ENCODE results near the gene RBMS3. TPM values are rescaled to one million over a fixed set of nuclear protein-coding genes. Genes with fewer than 3 reads are reported as not detected.
"Not testable (repeated sequence)": the region's sequence is repeated elsewhere in the genome, so short reads cannot be mapped to it uniquely, and the experiment has no call there.

RBMS3 gene
- total RNA-seq, 2 donors from 2014 or later = 31.7 to 45.1 TPM

DNA sequence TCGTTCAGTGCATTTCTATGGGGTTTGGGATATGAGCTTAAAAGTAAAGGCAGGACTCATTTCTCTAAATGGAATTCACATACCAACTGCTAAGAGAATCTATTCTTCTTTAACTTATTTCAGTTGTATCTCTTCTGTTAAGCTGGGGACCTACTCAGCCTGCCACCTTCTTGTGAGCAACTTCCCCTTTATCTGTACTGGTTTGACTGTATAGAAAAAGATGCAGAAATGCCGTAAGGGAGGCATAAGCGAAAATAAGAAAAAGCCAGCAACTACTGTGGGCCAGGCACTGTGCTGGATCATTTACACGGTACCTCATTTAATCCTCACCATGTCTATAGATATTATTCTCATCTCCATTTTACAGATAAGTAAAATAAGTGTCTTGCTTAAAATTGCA, 38.4 kb downstream of the RBMS3 start:
- H3K9me3 ChIP-seq = no peaks in the 10 kb centered on the region
- TF ChIP-seq POLR2AphosphoS5 (IDR thresholded peaks at IDR 0.05) (no peak), POLR2A (IDR thresholded peaks at IDR 0.05) (no peak)
- TF ChIP-seq, protein P1, sequence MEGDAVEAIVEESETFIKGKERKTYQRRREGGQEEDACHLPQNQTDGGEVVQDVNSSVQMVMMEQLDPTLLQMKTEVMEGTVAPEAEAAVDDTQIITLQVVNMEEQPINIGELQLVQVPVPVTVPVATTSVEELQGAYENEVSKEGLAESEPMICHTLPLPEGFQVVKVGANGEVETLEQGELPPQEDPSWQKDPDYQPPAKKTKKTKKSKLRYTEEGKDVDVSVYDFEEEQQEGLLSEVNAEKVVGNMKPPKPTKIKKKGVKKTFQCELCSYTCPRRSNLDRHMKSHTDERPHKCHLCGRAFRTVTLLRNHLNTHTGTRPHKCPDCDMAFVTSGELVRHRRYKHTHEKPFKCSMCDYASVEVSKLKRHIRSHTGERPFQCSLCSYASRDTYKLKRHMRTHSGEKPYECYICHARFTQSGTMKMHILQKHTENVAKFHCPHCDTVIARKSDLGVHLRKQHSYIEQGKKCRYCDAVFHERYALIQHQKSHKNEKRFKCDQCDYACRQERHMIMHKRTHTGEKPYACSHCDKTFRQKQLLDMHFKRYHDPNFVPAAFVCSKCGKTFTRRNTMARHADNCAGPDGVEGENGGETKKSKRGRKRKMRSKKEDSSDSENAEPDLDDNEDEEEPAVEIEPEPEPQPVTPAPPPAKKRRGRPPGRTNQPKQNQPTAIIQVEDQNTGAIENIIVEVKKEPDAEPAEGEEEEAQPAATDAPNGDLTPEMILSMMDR (IDR thresholded peaks at IDR 0.05) = no peak
- H3K27me3 ChIP-seq (replicated peaks; ENCODE audit: insufficient read depth) = no peaks in the 10 kb centered on the region
- peak overlapping the region; percentile 14 to 50 for H3K27ac ChIP-seq
- H3K36me3 ChIP-seq = no peaks in the 10 kb centered on the region
- intact Hi-C loops (cut with DNase I) = loop anchor here (5.0 kb wide), 1 partner anchor 37 kb away; the partner anchor contains the start of gene RBMS3
- WGBS = 79% methylated on average over 4 of the region's 4 CpGs
- H3K4me1 ChIP-seq (replicated peaks) = no peaks in the 10 kb centered on the region
- H3K4me3 ChIP-seq = no peak overlapping the region
- no peak for DNase-seq (ENCODE audit: low spot score)

DNA sequence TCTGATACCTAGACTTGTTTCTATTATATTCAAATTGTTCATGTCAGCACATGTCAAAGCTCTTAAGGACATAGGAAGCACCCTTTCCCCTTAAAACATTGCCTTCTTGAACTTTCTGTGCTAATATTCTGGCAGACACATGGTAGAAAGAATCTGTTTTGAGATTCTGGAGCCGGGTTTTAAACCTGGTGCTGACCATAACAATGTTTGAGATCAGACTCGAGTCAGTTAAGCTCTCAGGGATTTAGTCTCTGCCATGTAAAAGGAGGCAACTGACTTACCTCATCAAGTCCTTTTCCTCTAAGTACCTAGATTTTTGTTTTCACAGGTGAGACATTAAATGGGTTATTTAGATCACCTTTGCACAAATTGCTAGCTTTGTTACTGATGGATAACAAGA, 38.9 kb downstream of the RBMS3 start:
- H3K9me3 ChIP-seq = no peaks in the 10 kb centered on the region
- no peaks in the 10 kb centered on the region for H3K27me3 ChIP-seq (replicated peaks; ENCODE audit: insufficient read depth)
- H3K27ac ChIP-seq = peak overlapping the region; percentile 34 to 50
- no peaks in the 10 kb centered on the region for H3K36me3 ChIP-seq
- H3K4me3 ChIP-seq = no peak overlapping the region
- no peak for DNase-seq (ENCODE audit: low spot score)
- intact Hi-C loops (cut with DNase I) = loop anchor here (5.0 kb wide), 1 partner anchor 37 kb away; the partner anchor contains the start of gene RBMS3
- no peaks in the 10 kb centered on the region for H3K4me1 ChIP-seq (replicated peaks)
- TF ChIP-seq POLR2A (IDR thresholded peaks at IDR 0.05) (no peak), POLR2AphosphoS5 (IDR thresholded peaks at IDR 0.05) (no peak)
- TF ChIP-seq, protein P1 (IDR thresholded peaks at IDR 0.05) = no peak
- WGBS = 21% methylated on average over 2 of the region's 2 CpGs

DNA sequence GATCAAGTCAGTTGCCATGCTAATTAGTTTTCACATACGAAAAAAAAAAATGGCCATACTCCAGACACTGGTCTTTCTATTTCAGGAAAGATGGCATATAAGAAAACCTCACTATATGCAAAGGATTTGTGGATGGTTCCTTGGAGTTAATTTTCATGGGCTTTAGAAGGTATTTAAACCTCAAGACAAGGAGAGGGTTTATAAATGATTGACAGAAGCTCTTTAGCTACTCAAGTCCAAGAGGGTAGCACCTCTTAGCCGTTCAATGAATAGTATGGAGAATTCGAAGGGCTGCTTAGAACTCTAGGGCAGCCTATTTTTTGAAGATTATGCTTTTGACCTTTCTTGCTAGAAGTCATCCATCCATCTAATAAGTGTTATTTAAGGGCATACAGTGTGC, 41.7 kb downstream of the RBMS3 start:
- Histone ChIP-seq H3K4me3 (no peak overlapping the region), H3K36me3 (no peaks in the 10 kb centered on the region), H3K27me3 (replicated peaks; ENCODE audit: insufficient read depth) (no peaks in the 10 kb centered on the region), H3K27ac (no peak overlapping the region), H3K9me3 (no peaks in the 10 kb centered on the region), H3K4me1 (replicated peaks) (no peaks in the 10 kb centered on the region)
- TF ChIP-seq POLR2AphosphoS5 (IDR thresholded peaks at IDR 0.05) = no peak
- no peak for TF ChIP-seq POLR2A (IDR thresholded peaks at IDR 0.05)
- TF ChIP-seq, protein P1 (IDR thresholded peaks at IDR 0.05) = no peak
- intact Hi-C loops (cut with DNase I) = no loop called here
- WGBS = 91% methylated on average over 3 of the region's 3 CpGs
- DNase-seq (ENCODE audit: low spot score) = no peak

DNA sequence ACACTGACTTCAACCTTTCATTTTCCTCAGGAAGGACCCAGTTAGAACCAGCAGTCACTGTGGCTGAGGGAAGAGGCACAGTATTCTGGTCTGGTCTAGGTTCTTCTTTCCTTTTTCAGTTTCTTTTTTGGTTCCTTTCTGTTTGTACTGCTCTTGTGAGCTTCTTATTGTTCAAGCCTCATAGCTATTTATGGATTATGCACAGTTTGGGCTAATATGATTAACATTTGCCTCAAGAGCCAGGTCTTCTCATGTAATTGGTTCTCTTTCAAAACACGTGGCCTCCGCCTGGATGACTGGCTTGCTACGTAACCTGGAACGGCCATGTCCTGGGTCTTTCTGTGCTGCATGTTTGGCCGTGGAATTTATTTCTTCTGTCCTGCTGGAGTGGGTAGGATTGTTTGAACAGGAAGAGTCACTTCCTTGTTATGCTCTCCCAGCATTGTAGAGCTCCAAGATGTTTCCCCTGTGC, 43.3 kb downstream of the RBMS3 start:
- intact Hi-C loops (cut with DNase I) = no loop called here
- TF ChIP-seq POLR2AphosphoS5 (IDR thresholded peaks at IDR 0.05) = peak; percentile 34
- TF ChIP-seq POLR2A (IDR thresholded peaks at IDR 0.05) = no peak
- TF ChIP-seq, protein P1 (IDR thresholded peaks at IDR 0.05) = no peak
- H3K9me3 ChIP-seq = no peaks in the 10 kb centered on the region
- peak overlapping the region; percentile 64 for H3K27ac ChIP-seq
- no peaks in the 10 kb centered on the region for H3K27me3 ChIP-seq (replicated peaks; ENCODE audit: insufficient read depth)
- H3K4me1 ChIP-seq (replicated peaks) = no peaks in the 10 kb centered on the region
- DNase-seq (ENCODE audit: low spot score) = no peak
- peak overlapping the region in 1 of 2 donors; percentile 2 for H3K4me3 ChIP-seq
- H3K36me3 ChIP-seq = no peaks in the 10 kb centered on the region
- 37% methylated on average over 5 of the region's 5 CpGs for WGBS

DNA sequence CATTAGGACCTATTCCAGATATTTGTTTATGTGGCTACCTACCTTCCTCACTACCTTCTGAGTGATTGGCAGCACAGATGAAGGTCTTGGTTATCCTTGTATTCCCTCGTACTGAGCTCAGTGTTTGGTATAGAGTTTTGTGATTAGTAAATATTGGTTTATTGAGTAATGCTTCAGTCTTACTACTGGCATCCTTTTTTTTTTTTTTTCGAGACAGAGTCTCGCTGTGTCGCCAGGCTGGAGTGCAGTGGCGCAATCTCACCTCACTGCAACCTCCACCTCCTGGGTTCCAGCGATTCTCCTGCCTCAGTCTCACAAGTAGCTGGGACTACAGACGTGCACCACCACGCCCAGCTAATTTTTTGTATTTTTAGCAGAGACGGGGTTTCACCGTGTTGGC, 45.7 kb downstream of the RBMS3 start:
- DNase-seq (ENCODE audit: low spot score); intact Hi-C loops (cut with DNase I); H3K4me1 ChIP-seq (replicated peaks); H3K27me3 ChIP-seq (replicated peaks; ENCODE audit: insufficient read depth); H3K4me3 ChIP-seq; H3K27ac ChIP-seq; H3K9me3 ChIP-seq; H3K36me3 ChIP-seq: not testable (repeated sequence)
- WGBS = 93% methylated on average over 10 of the region's 10 CpGs
